Panc1 (cell line): ENCODE measurements around the gene FGF2. TPM values are rescaled to one million over a fixed set of nuclear protein-coding genes. Genes with fewer than 3 reads are reported as not detected.
"Not testable (repeated sequence)": the region's sequence is repeated elsewhere in the genome, so short reads cannot be mapped to it uniquely, and the experiment has no call there.

ENCODE experiments used
- ATAC-seq: fragments of 200-7000 bp; cut with Tn5 transposase; 2 replicates; pipeline ENCODE4 v1.9.1; 2020; ENCODE audit warnings: mild to moderate bottlenecking, moderate library complexity
- BruUV-seq: library from RNA; stranded (reverse); fragments of 400-500 nt; replicated peaks from 2 replicates; lab custom pipeline; 2021; lab: Mats Ljungman, UMichigan
- CTCF ChIA-PET: fragments of 300-600 bp; sonication (Branson Sonifier 250); formaldehyde crosslinking; loops from one replicate; lab custom pipeline; 2022; ENCODE audit warnings: antibody characterized with exemption; lab: Charles Lee
- POLR2A ChIA-PET: fragments of 300-600 bp; sonication (Branson Sonifier 250); formaldehyde crosslinking; loops from one replicate; lab custom pipeline; 2022; ENCODE audit warnings: antibody characterized with exemption; lab: Charles Lee
- DNase-seq: peaks from one replicate; pipeline ENCODE4 v3.0.0-alpha.2; 2010; ENCODE audit warnings: low read depth, low spot score
- H3K27ac ChIP-seq: 2 replicates; pipeline ENCODE4 v1.5.1; 2011; ENCODE audit warnings: mild to moderate bottlenecking, low read length, inconsistent platforms
- H3K27me3 ChIP-seq: fragments of 200-500 bp; sonication (Bioruptor generic); 2 replicates; pipeline ENCODE4 v1.6.0; 2014; ENCODE audit warnings: low read length, inconsistent platforms; ENCODE audit not compliant: control insufficient read depth, insufficient read depth
- H3K36me3 ChIP-seq: fragments of 200-500 bp; sonication (Bioruptor generic); 2 replicates; pipeline ENCODE4 v1.5.1; 2014; ENCODE audit warnings: inconsistent platforms, mild to moderate bottlenecking, low read length, moderate library complexity; ENCODE audit not compliant: control insufficient read depth, insufficient read depth
- H3K4me1 ChIP-seq: 2 replicates; pipeline ENCODE4 v1.5.1; 2011; ENCODE audit warnings: inconsistent platforms, mild to moderate bottlenecking, low read length, moderate library complexity; ENCODE audit not compliant: control insufficient read depth, insufficient read depth
- H3K4me3 ChIP-seq, 2 experiments: 2 replicates each; pipeline ENCODE4 v1.5.1; 2011 to 2012; ENCODE audit warnings: low read depth in 2 of 2, low read length in 2 of 2, mild to moderate bottlenecking in 2 of 2, inconsistent platforms in 1 of 2, moderate library complexity in 1 of 2
- H3K9me3 ChIP-seq: fragments of 200-500 bp; sonication (Bioruptor generic); 2 replicates; pipeline ENCODE4 v1.5.1; 2014; ENCODE audit warnings: low read depth, mild to moderate bottlenecking, inconsistent platforms, low read length, moderate library complexity; ENCODE audit not compliant: control insufficient read depth, insufficient read depth
- CTCF ChIP-seq: fragments of 450-650 bp; IDR thresholded peaks from 2 replicates; pipeline ENCODE4 v1.5.1; 2017; ENCODE audit warnings: mild to moderate bottlenecking
- POLR2AphosphoS5 ChIP-seq: IDR thresholded peaks from 2 replicates; pipeline ENCODE4 v1.6.1; 2012; ENCODE audit warnings: mild to moderate bottlenecking, low read depth, low read length, moderate library complexity
- REST ChIP-seq, 2 experiments: IDR thresholded peaks; 2 replicates each; pipeline ENCODE4 v1.6.1; 2011 to 2012; ENCODE audit warnings: low read depth in 2 of 2, control low read depth in 1 of 2, low read length in 1 of 2, mild to moderate bottlenecking in 1 of 2, moderate library complexity in 1 of 2; ENCODE audit not compliant: insufficient read depth in 1 of 2
- SIN3A ChIP-seq: IDR thresholded peaks from 2 replicates; pipeline ENCODE4 v1.6.1; 2012; ENCODE audit warnings: low read depth, mild to moderate bottlenecking, low read length, moderate library complexity, borderline replicate concordance; ENCODE audit not compliant: insufficient read depth
- TCF7L2 ChIP-seq: IDR thresholded peaks from 2 replicates; pipeline ENCODE4 v1.6.1; 2011; ENCODE audit warnings: mild to moderate bottlenecking, low read depth, low read length, inconsistent platforms
- in situ Hi-C: cut with HindIII; loops from 2 replicates; pipeline ENCODE4 v1.10.0; 2016; ENCODE audit warnings: low sequenced_read_pairs, low pct_unique_long_range_greater_than_20kb
- intact Hi-C: fragments of 100-400 bp; cut with micrococcal nuclease; formaldehyde crosslinking; loops from one replicate; pipeline ENCODE4 v1.10.0; 2022; ENCODE audit not compliant: unreplicated experiment
- total RNA-seq: library from RNA; stranded (reverse); gene quantifications from one replicate; pipeline ENCODE4 v1.2.1, GENCODE V29; 2021; ENCODE audit not compliant: unreplicated experiment

FGF2 gene
- total RNA-seq, 1 experiment from 2014 or later: 21.7 TPM

- Histone ChIP-seq H3K36me3 (no peaks in the 10 kb centered on the region), H3K27me3 (no peaks in the 10 kb centered on the region), H3K9me3 (no peaks in the 10 kb centered on the region), H3K4me3 (no peak overlapping the region), H3K4me1 (peaks cover 6% of the 10 kb centered on the region; the same call in 1 of the 2 replicates), H3K27ac (no peak overlapping the region)
- ChIA-PET POLR2A (no interaction called here), CTCF (no interaction called here)
- ATAC-seq: no peak
- intact Hi-C loops (no loop called here), in situ Hi-C loops (no loop called here)
- no TSS peak for BruUV-seq
- no peak for TF ChIP-seq CTCF
- no peak for DNase-seq
Observed at GRCh38 chr4:122865425-122865824, 38.8 kb downstream of the FGF2 start.

GRCh38 chr4:122868235-122868634 lies 41.6 kb downstream of the FGF2 start:
- CTCF ChIA-PET, DNase-seq: not testable (repeated sequence)

GRCh38 chr4:122873146-122873545 lies 46.5 kb downstream of the FGF2 start:
- BruUV-seq: no TSS peak
- H3K27ac ChIP-seq: no peak overlapping the region

More at GRCh38 chr4:122868235-122868634, 41.6 kb downstream of the FGF2 start:
- H3K4me1 ChIP-seq, H3K27me3 ChIP-seq, BruUV-seq, H3K36me3 ChIP-seq, H3K4me3 ChIP-seq, in situ Hi-C loops, ATAC-seq, H3K9me3 ChIP-seq, POLR2A ChIA-PET, intact Hi-C loops, H3K27ac ChIP-seq: not testable (repeated sequence)

More at GRCh38 chr4:122873146-122873545, 46.5 kb downstream of the FGF2 start:
- POLR2A ChIA-PET: no interaction called here
- TF ChIP-seq SIN3A (no peak), TCF7L2 (no peak), REST (IDR thresholded peaks at IDR 0.05; ENCODE audit: insufficient read depth in 1 of 2, low read depth in 2 of 2, low read length in 1 of 2) (no peak), CTCF (no peak), POLR2AphosphoS5 (no peak)
- Histone ChIP-seq H3K4me3 (no peak overlapping the region), H3K9me3 (no peaks in the 10 kb centered on the region), H3K4me1 (peaks cover 4% of the 10 kb centered on the region; the same call in 1 of the 2 replicates), H3K36me3 (no peaks in the 10 kb centered on the region), H3K27me3 (no peaks in the 10 kb centered on the region)
- DNase-seq (no peak), ATAC-seq (no peak)
- in situ Hi-C loops: no loop called here
- intact Hi-C loops: no loop called here
- CTCF ChIA-PET: no interaction called here
